Thoracic aorta (tissue), 2 donors: ENCODE measurements around the gene IL3RA. TPM values are rescaled to one million over a fixed set of nuclear protein-coding genes. Genes with fewer than 3 reads are reported as not detected.

ENCODE experiments used
- ATAC-seq: fragments of 150-250 bp; one replicate; pipeline ENCODE4 v1.8.0; 2017; ENCODE audit warnings: low read depth; ENCODE audit not compliant: insufficient number of reproducible peaks, low FRiP score
- DNase-seq: peaks from one replicate; pipeline ENCODE4 v3.0.0-alpha.2; 2020; ENCODE audit warnings: low spot score
- H3K27ac ChIP-seq, 2 donors: fragments of 200-600 bp; sonication (generic); 1 replicate in 1 of 2; 2 replicates in 1 of 2; pipeline ENCODE4 v1.5.1; 2016; ENCODE audit warnings: mild to moderate bottlenecking in 2 of 2, moderate library complexity in 2 of 2
- H3K27me3 ChIP-seq: fragments of 200-600 bp; sonication (generic); replicated peaks from 2 replicates; pipeline ENCODE4 v1.6.0; 2016; ENCODE audit warnings: mild to moderate bottlenecking; ENCODE audit not compliant: insufficient read depth
- H3K36me3 ChIP-seq: fragments of 200-600 bp; sonication (generic); one replicate; pipeline ENCODE4 v1.5.1; 2016
- H3K4me1 ChIP-seq, 2 donors: fragments of 200-600 bp; sonication (generic); 1 replicate in 1 of 2; 2 replicates in 1 of 2; pipeline versions ENCODE4 v1.5.1 to v1.6.0; 2016; ENCODE audit warnings: low read depth in 2 of 2, mild to moderate bottlenecking in 1 of 2; ENCODE audit not compliant: control insufficient read depth in 1 of 2
- H3K4me3 ChIP-seq: fragments of 200-600 bp; sonication (generic); 2 replicates; pipeline ENCODE4 v1.5.1; 2016; ENCODE audit warnings: mild to moderate bottlenecking
- H3K9me3 ChIP-seq: fragments of 200-600 bp; sonication (generic); 2 replicates; pipeline ENCODE4 v1.5.1; 2016
- total RNA-seq, 2 donors: library from RNA; depleted of rRNA; stranded (reverse); fragments of >200 nt; gene quantifications; one replicate each; pipeline versions ENCODE4 v1.1.0 to v1.2.3, GENCODE V29; 2016
- TF ChIP-seq, protein P1 (sequence below): fragments of 200-600 bp; sonication (generic); IDR thresholded peaks from one replicate; pipeline ENCODE4 v1.5.1; 2019; ENCODE audit warnings: antibody characterized with exemption

The IL3RA gene
- total RNA-seq, 2 donors from 2014 or later, result 7.3 to 13.5 TPM

DNA sequence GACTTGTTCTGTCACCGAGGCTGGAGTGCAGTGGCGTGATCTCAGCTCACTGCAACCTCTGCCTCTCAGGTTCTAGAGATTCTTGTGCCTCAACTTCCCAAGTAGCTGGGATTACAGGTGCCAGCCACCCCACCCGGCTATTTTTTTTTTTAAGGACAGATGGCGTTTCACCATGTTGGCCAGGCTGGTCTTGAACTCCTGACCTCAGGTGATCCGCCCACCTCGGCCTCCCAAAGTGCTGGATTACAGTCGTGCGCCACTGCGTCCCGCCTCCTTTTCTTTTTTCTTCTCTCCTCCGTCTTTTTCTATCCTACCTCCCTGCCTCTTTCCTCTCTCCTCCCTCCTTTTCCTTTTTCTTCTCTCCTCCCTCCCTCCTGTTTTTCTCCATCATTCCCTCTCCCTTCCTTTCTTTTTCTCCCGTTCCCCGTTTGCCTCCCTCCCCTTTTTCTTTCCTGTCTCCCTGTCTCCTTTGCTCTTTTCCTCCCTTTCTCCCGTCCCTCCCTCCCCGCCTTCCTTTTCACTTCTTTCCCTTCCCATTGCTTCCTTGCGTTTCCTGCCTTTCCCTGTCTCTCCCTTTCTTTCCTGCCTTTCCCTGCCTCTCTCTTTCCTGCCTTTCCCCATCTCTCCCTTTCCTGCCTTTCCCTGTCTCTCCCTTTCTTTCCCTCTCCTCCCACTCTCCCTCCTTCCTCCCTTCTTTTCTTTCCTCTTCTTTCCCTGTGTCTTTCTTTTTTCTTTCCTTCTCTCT, 57.5 kb downstream of the IL3RA start:
- DNase-seq (no peak), ATAC-seq (no peak)
- no peak overlapping the region for H3K4me3 ChIP-seq
- H3K9me3 ChIP-seq, result no peaks in the 10 kb centered on the region
- H3K4me1 ChIP-seq, result peaks cover 14 to 36% of the 10 kb centered on the region in 2 donors
- TF ChIP-seq, protein P1, sequence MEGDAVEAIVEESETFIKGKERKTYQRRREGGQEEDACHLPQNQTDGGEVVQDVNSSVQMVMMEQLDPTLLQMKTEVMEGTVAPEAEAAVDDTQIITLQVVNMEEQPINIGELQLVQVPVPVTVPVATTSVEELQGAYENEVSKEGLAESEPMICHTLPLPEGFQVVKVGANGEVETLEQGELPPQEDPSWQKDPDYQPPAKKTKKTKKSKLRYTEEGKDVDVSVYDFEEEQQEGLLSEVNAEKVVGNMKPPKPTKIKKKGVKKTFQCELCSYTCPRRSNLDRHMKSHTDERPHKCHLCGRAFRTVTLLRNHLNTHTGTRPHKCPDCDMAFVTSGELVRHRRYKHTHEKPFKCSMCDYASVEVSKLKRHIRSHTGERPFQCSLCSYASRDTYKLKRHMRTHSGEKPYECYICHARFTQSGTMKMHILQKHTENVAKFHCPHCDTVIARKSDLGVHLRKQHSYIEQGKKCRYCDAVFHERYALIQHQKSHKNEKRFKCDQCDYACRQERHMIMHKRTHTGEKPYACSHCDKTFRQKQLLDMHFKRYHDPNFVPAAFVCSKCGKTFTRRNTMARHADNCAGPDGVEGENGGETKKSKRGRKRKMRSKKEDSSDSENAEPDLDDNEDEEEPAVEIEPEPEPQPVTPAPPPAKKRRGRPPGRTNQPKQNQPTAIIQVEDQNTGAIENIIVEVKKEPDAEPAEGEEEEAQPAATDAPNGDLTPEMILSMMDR, result no peak
- peak overlapping the region in 1 of 2 donors; percentile 55 for H3K27ac ChIP-seq
- H3K27me3 ChIP-seq, result no peaks in the 10 kb centered on the region
- H3K36me3 ChIP-seq, result peaks cover 13% of the 10 kb centered on the region

DNA sequence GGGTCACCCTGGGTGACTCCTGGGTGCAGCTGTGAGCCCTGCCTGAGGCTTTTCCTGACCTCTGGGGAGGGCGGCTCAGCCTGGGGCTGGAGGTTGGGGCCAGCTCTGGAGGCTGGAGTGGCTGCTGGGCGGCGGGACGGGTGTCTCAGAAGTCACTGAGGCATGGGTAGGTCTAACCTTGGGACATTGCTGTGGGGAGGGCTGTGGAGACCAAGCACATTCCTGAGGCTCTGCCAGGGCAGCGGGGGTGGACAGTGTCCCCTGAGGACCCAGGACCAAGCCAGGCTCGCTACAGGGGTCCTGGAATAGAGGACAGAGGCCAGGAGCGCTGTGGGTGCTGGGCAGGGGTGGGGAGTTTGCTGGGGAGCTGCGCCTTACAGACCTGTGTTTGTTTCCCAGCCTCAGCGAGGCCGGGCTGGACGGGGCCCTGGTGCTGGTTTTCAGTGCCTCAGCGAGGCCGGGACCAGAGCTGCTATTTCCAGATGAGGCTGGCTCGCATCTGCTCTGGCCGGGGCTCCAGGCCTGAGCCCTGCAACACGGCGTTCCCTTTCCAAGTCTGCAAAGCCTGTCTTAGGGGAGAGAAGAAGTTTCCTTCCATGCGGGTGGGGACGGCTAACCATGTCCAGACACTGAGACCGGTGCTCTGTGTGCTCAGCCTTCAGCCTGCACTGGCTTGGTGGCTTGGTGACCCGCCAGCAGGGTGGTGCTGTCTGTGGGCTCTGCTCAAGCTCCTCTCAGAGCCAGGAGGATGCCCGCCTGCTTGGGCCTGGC, 58.3 kb downstream of the IL3RA start:
- no peak for ATAC-seq
- no peaks in the 10 kb centered on the region for H3K27me3 ChIP-seq
- peak overlapping the region in 1 of 2 donors; percentile 55 for H3K27ac ChIP-seq
- DNase-seq, result no peak
- peaks cover 4% of the 10 kb centered on the region for H3K36me3 ChIP-seq
- H3K4me3 ChIP-seq, result no peak overlapping the region
- no peaks in the 10 kb centered on the region for H3K9me3 ChIP-seq
- peaks cover 13 to 31% of the 10 kb centered on the region in 2 donors for H3K4me1 ChIP-seq
- TF ChIP-seq, protein P1, result no peak

DNA sequence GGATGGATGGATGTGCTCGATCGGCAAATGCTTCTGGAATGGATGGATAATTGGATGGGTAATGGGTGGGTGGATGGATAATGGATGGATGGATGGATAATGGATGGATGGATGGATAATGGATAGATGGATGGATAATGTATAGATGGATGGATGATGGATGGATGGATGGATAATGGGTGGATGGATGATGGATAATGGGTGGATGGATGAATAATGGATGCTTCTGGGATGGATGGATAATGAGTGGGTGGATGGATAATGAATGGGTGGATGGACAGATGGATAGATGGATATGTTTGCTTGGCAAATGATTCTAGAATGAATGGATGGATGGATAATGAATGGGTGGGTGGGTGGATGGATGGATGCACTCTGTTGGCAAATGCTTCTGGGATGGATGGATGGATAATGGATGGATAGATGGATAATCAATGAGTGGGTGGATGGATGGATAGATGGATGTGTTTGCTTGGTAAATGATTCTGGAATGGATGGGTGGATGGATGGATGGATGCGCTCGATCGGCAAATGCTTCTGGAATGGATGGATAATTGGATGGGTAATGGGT, 59.1 kb downstream of the IL3RA start:
- TF ChIP-seq, protein P1, result no peak
- peaks cover 5 to 23% of the 10 kb centered on the region in 2 donors for H3K4me1 ChIP-seq
- no peaks in the 10 kb centered on the region for H3K27me3 ChIP-seq
- no peaks in the 10 kb centered on the region for H3K9me3 ChIP-seq
- H3K4me3 ChIP-seq, result no peak overlapping the region
- ATAC-seq (no peak), DNase-seq (no peak)
- no peak overlapping the region for H3K27ac ChIP-seq
- H3K36me3 ChIP-seq, result no peaks in the 10 kb centered on the region

DNA sequence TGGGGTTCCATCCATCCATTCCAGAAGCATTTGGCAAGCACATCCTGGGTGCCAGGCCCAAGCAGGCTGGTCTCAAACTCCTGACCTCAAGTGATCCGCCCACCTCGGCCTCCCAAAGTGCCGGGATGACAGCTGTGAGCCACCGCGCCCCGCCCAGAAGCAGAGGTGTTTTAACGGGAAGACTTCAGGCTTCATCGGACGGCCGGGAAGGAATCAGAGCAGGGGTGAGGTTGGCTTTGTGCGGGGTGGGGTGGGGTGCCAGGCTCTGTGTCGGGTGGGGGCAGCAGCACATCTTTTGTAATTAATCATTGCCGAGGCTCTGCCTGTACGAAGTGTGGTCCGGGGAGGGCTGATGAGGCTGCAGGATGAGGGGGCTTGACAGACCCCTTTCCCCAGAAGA, 60.4 kb downstream of the IL3RA start:
- H3K27ac ChIP-seq, result no peak overlapping the region
- DNase-seq (no peak), ATAC-seq (no peak)
- peaks cover 0 to 18% of the 10 kb centered on the region in 2 donors for H3K4me1 ChIP-seq
- H3K9me3 ChIP-seq, result no peaks in the 10 kb centered on the region
- H3K4me3 ChIP-seq, result no peak overlapping the region
- no peaks in the 10 kb centered on the region for H3K27me3 ChIP-seq
- TF ChIP-seq, protein P1, result no peak
- no peaks in the 10 kb centered on the region for H3K36me3 ChIP-seq
